Fibroblast of the aortic adventitia (primary cell): ENCODE data around the gene PACS2. TPM values are rescaled to one million over a fixed set of nuclear protein-coding genes. Genes with fewer than 3 reads are reported as not detected.

Experiments
- DNase-seq: peaks from one replicate; pipeline ENCODE4 v3.0.0-alpha.2; 2010; ENCODE audit warnings: low read depth
- H3K4me3 ChIP-seq: 2 replicates; pipeline ENCODE4 v1.5.1; 2011; ENCODE audit warnings: low read depth, mild to moderate bottlenecking, control low read depth, low read length, moderate library complexity
- total RNA-seq: library from RNA; depleted of rRNA; stranded (reverse); fragments of >200 nt; gene quantifications from 2 replicates; pipeline ENCODE4 v1.2.3, GENCODE V29; 2012; ENCODE audit warnings: low replicate concordance
- TF ChIP-seq, protein P1 (sequence below): IDR thresholded peaks from 2 replicates; pipeline ENCODE4 v1.5.1; 2011; ENCODE audit warnings: mild to moderate bottlenecking, low read length, control low read depth, inconsistent platforms; ENCODE audit not compliant: insufficient read depth

PACS2 gene
- total RNA-seq, 1 donor = 48.6 TPM

DNA sequence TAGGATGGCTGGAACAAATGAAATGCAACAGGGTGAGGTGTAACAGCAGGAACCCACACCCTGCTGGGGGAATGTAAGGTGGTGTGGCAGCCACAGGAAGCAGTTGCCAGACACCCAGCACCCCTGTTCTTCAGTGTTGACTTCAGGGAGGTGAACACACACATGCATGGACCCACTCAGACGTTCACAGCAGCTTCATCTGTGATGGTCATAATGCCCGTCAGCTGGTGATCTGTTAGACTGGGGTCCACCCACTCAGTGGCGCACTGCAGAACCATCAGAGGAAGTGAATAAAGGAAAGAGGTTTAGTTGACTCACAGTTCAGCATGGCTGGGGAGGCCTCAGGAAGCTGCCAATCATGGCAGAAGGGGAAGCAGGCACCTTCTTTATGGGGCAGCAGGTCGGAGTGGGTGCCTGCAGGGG, 61.1 kb downstream of the PACS2 start:
- DNase-seq = no peak
- H3K4me3 ChIP-seq = no peak overlapping the region
- TF ChIP-seq, protein P1, sequence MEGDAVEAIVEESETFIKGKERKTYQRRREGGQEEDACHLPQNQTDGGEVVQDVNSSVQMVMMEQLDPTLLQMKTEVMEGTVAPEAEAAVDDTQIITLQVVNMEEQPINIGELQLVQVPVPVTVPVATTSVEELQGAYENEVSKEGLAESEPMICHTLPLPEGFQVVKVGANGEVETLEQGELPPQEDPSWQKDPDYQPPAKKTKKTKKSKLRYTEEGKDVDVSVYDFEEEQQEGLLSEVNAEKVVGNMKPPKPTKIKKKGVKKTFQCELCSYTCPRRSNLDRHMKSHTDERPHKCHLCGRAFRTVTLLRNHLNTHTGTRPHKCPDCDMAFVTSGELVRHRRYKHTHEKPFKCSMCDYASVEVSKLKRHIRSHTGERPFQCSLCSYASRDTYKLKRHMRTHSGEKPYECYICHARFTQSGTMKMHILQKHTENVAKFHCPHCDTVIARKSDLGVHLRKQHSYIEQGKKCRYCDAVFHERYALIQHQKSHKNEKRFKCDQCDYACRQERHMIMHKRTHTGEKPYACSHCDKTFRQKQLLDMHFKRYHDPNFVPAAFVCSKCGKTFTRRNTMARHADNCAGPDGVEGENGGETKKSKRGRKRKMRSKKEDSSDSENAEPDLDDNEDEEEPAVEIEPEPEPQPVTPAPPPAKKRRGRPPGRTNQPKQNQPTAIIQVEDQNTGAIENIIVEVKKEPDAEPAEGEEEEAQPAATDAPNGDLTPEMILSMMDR = no peak

DNA sequence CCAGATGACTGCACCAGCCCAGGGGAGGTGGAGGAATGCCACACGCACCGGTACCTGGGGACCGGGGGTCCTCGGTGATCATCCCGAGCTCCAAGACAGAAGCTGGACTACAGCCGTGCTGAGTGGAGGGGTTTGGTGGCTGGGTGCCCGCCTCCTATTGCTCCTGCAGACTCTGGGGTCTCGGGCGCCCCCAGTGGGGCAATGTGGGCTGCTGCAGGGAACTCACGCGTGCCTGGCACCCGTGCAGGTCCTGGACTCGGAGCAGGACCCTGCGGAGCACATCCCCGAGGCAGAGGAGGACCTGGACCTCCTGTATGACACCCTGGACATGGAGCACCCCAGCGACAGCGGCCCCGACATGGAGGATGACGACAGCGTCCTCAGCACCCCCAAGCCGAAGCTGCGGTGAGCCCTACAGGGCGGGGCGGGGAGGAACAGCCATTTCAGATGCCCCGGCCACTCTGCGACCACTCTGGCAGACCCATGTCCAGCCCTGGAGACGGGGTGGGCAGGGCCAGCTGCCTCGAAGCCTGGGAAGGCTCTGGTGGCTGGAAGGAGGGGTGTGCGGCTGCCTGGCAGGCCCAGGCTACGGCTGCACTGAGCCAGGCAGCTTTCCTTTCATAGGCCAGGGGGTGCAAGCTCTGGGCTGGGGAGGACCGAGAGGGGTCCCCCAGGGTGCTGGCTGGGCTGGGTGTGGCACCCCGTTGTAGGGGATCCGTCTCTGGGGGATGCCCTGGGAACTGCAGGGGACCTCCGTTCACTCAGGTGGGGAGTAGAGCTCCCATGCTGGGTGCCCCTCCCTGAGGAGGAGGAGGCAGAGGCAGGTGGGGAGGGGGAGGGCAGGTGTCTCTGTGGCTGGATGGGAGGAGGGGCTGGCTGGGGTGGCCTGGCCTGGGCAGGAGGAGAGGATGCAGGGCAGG, 62.2 kb downstream of the PACS2 start:
- H3K4me3 ChIP-seq = no peak overlapping the region
- TF ChIP-seq, protein P1 = no peak
- DNase-seq = no peak

DNA sequence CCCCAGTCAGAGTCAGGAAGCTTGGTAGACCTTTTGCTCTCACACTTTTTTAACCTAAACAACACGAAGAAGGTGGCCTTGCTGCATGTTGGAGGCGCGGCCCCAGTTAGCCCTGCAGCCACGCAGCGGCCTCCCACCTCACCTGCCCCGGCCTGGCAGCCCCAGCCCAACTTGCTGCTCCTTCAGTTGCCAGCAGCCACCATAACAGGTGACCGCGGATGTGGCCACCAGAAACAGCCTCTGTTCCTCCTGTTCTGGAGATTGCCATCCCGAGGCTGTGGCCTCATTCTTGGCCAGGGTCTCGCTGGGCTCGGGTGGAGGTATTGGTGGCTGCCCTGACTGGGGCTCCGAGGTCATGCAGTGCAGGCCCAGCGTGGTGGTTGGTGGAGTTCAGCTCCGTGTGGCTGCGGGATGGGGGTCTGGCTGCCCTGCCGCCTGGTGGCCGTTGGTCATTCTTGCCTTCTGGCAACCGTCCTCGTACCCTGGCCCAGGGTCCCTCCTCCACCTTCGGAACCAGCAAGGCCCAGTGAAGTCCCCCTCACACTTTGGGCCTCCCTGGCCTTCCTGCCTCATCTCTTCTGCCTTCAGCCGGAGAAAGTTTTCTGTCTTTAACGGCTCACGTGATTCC, 63.1 kb downstream of the PACS2 start:
- no peak overlapping the region for H3K4me3 ChIP-seq
- TF ChIP-seq, protein P1 = no peak
- DNase-seq = no peak

DNA sequence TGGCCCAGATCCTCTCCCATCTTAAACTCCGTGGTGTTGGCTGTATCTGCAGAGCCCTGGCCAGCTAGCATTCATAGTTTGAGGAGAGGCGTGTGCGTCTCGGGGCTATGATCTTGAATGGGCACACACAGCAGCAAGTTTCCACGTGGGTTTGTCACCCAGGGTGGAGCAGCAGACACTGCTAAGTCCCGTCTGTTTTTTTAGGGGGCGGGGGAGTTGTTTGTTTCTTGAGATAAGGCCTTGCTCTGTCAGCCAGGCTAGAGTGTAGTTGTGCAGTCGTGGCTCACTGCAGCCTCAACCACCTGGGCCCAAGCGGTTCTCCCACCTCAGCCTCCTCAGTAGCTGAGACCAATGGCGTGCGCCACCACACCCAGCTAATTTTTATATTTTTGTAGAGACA, 63.7 kb downstream of the PACS2 start:
- H3K4me3 ChIP-seq = no peak overlapping the region
- TF ChIP-seq, protein P1 = no peak
- DNase-seq = no peak

DNA sequence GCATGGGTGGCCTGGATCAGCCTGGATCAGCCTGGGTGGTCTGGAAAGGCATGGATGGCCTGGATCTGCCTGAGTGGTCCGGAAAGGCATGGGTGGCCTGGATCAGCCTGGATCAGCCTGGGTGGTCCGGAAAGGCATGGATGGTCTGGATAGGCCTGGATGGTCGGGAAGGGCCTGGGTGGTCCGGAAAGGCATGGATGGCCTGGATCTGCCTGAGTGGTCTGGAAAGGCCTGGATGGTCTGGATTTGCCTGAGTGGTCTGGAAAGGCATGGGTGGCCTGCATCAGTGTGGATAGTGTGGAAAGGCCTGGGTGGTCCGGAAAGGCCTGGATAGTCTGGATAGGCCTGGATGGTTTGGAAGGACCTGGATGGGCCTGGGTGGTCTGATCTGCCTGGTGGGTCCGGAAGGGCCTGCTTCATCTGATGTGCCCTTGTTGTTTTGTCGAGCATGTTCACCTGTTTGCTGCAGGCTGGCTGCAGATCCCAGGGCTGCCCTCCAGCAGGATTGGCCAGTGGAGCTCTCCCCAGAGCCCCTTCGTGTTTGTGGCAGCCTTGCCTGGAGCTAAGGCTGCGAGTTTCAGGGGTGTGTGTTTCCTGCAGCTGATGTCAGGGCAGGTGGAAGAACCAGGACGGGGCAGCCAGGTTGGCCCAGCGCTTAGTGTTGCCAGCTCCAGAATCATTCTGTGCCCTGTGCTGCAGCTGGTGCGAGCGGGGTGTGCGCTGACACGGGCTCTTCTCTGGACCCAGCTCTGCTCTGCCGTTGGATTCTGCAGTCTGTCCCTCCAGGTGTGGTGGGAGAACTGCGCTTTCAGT, 64.5 kb downstream of the PACS2 start:
- H3K4me3 ChIP-seq = no peak overlapping the region
- no peak for DNase-seq
- TF ChIP-seq, protein P1 = no peak

DNA sequence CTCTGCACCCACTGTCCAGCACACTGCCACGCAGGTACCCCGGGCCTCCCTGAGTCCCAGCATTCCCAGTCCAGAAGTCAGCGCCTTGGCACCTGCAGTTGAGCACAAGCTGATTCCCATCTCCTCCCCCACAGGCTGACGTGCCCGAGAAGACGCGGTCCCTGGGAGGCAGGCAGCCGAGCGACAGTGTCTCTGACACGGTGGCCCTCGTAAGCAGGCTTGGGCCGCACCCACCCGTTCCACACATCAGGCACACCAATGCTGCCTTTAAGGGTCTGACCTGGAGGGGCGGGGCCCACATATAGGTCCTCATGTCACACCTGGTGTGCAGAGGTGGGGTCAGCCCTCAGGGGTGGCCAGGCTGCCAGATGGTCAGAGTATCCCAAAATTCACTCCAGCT, 65.4 kb downstream of the PACS2 start:
- TF ChIP-seq, protein P1 = no peak
- no peak overlapping the region for H3K4me3 ChIP-seq
- DNase-seq = no peak
